ENCODE data around the gene OR51I2.

Gene OR51I2

DNA sequence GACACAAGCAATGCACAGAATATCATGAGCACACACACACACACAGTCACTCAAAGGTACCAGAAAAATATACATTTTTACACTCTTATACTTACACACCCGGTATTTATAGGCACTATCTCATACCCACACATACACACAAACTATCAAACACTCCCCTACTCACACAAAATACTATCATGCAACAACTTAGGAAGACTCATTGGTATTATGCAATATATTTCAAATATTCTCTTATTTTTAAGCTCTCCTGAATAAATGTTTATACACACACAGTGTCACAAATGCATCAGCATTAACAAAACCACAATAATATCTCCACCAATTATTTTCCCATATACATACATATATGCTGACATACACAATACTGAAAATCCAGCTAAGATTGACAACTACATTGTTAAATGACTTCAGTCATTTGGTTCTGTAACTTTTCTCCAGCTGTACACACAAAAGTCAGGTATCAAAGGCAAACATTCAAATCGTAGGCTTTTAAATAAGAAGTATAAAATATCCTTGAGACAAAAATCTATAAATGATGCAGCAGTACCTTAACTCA is 5.2 kb upstream of the OR51I2 start:
- TF ChIP-seq, protein P1, sequence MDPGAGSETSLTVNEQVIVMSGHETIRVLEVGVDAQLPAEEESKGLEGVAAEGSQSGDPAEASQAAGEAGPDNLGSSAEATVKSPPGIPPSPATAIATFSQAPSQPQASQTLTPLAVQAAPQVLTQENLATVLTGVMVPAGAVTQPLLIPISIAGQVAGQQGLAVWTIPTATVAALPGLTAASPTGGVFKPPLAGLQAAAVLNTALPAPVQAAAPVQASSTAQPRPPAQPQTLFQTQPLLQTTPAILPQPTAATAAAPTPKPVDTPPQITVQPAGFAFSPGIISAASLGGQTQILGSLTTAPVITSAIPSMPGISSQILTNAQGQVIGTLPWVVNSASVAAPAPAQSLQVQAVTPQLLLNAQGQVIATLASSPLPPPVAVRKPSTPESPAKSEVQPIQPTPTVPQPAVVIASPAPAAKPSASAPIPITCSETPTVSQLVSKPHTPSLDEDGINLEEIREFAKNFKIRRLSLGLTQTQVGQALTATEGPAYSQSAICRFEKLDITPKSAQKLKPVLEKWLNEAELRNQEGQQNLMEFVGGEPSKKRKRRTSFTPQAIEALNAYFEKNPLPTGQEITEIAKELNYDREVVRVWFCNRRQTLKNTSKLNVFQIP (CRISPR knock-in tag; IDR thresholded peaks at IDR 0.05; ENCODE audit: borderline replicate concordance, low read depth): no peak
- TF ChIP-seq ZNF8 (CRISPR knock-in tag; IDR thresholded peaks at IDR 0.05): no peak
- no peak for TF ChIP-seq ZNF70 (CRISPR knock-in tag; IDR thresholded peaks at IDR 0.05)
- TF ChIP-seq TOX (CRISPR knock-in tag; IDR thresholded peaks at IDR 0.05; ENCODE audit: borderline replicate concordance): no peak
- TF ChIP-seq ARNTL (CRISPR knock-in tag; IDR thresholded peaks at IDR 0.05; ENCODE audit: borderline replicate concordance, low read depth): no peak
- no peak for ATAC-seq

DNA sequence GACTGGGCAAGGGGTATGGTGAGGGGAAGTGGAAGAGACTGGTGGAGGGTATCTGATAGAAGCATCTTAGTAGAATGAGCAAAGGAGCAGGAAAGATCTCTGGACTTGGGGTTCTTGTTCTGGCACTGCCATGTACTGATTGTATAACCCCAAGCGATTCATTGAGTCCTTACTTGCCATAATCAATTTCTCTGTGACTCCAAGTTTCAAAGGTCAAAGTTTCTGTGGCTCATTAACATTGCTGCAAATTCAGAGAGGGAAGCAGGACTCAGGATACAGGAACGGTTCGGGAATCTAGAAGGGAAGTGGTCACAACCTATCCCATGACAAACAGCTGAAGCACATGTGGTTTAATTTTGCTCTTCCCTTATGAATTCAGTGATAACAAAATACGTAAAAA is 309 bp downstream of the OR51I2 start:
- no peak for ATAC-seq
- TF ChIP-seq SNAI2 (CRISPR knock-in tag; IDR thresholded peaks at IDR 0.05) (no peak), ZFP30 (CRISPR knock-in tag; IDR thresholded peaks at IDR 0.05) (no peak), TOX (CRISPR knock-in tag; IDR thresholded peaks at IDR 0.05; ENCODE audit: borderline replicate concordance) (no peak), ZNF565 (CRISPR knock-in tag; conservative IDR thresholded peaks at IDR 0.05; ENCODE audit: low read depth) (no peak), BACH2 (CRISPR knock-in tag; IDR thresholded peaks at IDR 0.05; ENCODE audit: borderline replicate concordance) (no peak), GLIS3 (CRISPR knock-in tag; IDR thresholded peaks at IDR 0.05) (no peak), ARNTL (CRISPR knock-in tag; IDR thresholded peaks at IDR 0.05; ENCODE audit: borderline replicate concordance, low read depth) (no peak), CSDC2 (CRISPR knock-in tag; IDR thresholded peaks at IDR 0.05) (no peak), TCF4 (CRISPR knock-in tag; IDR thresholded peaks at IDR 0.05; ENCODE audit: borderline replicate concordance) (no peak), ESRRG (CRISPR knock-in tag; IDR thresholded peaks at IDR 0.05) (no peak), PPARA (CRISPR knock-in tag; IDR thresholded peaks at IDR 0.05; ENCODE audit: borderline replicate concordance) (no peak), ZNF8 (CRISPR knock-in tag; IDR thresholded peaks at IDR 0.05) (no peak), ZNF70 (CRISPR knock-in tag; IDR thresholded peaks at IDR 0.05) (no peak)
- TF ChIP-seq, protein P2, sequence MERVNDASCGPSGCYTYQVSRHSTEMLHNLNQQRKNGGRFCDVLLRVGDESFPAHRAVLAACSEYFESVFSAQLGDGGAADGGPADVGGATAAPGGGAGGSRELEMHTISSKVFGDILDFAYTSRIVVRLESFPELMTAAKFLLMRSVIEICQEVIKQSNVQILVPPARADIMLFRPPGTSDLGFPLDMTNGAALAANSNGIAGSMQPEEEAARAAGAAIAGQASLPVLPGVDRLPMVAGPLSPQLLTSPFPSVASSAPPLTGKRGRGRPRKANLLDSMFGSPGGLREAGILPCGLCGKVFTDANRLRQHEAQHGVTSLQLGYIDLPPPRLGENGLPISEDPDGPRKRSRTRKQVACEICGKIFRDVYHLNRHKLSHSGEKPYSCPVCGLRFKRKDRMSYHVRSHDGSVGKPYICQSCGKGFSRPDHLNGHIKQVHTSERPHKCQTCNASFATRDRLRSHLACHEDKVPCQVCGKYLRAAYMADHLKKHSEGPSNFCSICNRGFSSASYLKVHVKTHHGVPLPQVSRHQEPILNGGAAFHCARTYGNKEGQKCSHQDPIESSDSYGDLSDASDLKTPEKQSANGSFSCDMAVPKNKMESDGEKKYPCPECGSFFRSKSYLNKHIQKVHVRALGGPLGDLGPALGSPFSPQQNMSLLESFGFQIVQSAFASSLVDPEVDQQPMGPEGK (CRISPR knock-in tag; IDR thresholded peaks at IDR 0.05; ENCODE audit: borderline replicate concordance): no peak
- TF ChIP-seq, protein P3, sequence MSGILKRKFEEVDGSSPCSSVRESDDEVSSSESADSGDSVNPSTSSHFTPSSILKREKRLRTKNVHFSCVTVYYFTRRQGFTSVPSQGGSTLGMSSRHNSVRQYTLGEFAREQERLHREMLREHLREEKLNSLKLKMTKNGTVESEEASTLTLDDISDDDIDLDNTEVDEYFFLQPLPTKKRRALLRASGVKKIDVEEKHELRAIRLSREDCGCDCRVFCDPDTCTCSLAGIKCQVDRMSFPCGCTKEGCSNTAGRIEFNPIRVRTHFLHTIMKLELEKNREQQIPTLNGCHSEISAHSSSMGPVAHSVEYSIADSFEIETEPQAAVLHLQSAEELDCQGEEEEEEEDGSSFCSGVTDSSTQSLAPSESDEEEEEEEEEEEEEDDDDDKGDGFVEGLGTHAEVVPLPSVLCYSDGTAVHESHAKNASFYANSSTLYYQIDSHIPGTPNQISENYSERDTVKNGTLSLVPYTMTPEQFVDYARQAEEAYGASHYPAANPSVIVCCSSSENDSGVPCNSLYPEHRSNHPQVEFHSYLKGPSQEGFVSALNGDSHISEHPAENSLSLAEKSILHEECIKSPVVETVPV (CRISPR knock-in tag; IDR thresholded peaks at IDR 0.05): no peak
- TF ChIP-seq, protein P1 (CRISPR knock-in tag; IDR thresholded peaks at IDR 0.05; ENCODE audit: borderline replicate concordance, low read depth): no peak
- TF ChIP-seq, protein P4, sequence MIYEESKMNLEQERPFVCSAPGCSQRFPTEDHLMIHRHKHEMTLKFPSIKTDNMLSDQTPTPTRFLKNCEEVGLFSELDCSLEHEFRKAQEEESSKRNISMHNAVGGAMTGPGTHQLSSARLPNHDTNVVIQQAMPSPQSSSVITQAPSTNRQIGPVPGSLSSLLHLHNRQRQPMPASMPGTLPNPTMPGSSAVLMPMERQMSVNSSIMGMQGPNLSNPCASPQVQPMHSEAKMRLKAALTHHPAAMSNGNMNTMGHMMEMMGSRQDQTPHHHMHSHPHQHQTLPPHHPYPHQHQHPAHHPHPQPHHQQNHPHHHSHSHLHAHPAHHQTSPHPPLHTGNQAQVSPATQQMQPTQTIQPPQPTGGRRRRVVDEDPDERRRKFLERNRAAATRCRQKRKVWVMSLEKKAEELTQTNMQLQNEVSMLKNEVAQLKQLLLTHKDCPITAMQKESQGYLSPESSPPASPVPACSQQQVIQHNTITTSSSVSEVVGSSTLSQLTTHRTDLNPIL (CRISPR knock-in tag; IDR thresholded peaks at IDR 0.05; ENCODE audit: low read depth): no peak

DNA sequence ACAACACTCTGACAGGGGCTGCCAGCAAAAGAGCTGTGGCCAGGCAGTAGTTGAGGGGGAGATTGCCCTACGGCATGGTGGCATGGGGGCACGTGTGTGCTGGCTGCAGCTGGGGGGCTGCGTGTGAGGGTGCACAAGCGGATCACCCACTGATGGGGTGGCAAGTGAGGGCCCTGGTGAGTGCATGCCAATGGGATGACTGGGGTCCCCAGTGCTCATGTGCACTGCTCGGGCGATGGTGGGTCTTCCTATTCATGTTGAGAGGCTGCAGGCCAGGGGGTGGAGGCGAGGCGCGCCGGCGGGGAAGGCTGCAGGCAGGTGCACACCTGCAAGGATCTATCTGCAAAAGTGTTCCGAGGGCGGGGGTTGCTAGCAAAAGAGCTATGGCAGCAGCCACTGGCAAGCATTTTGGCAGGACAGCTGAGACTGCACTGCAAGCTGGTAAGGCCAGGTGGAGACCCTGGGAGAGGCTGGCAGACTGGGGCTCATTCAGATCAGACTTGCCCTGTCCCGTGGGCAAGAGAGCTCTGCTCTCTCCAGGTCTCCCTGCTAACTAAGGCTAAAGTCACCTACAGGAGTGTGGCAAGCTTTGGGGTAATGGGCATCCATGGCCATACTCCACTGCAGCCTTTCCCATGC is 12.0 kb downstream of the OR51I2 start:
- no peak for ATAC-seq
- TF ChIP-seq, protein P5, sequence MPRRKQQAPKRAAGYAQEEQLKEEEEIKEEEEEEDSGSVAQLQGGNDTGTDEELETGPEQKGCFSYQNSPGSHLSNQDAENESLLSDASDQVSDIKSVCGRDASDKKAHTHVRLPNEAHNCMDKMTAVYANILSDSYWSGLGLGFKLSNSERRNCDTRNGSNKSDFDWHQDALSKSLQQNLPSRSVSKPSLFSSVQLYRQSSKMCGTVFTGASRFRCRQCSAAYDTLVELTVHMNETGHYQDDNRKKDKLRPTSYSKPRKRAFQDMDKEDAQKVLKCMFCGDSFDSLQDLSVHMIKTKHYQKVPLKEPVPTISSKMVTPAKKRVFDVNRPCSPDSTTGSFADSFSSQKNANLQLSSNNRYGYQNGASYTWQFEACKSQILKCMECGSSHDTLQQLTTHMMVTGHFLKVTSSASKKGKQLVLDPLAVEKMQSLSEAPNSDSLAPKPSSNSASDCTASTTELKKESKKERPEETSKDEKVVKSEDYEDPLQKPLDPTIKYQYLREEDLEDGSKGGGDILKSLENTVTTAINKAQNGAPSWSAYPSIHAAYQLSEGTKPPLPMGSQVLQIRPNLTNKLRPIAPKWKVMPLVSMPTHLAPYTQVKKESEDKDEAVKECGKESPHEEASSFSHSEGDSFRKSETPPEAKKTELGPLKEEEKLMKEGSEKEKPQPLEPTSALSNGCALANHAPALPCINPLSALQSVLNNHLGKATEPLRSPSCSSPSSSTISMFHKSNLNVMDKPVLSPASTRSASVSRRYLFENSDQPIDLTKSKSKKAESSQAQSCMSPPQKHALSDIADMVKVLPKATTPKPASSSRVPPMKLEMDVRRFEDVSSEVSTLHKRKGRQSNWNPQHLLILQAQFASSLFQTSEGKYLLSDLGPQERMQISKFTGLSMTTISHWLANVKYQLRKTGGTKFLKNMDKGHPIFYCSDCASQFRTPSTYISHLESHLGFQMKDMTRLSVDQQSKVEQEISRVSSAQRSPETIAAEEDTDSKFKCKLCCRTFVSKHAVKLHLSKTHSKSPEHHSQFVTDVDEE (CRISPR knock-in tag; IDR thresholded peaks at IDR 0.05): no peak
- TF ChIP-seq ZC3H10 (CRISPR knock-in tag; IDR thresholded peaks at IDR 0.05) (no peak), ZNF8 (CRISPR knock-in tag; IDR thresholded peaks at IDR 0.05) (no peak), OSR1 (CRISPR knock-in tag; IDR thresholded peaks at IDR 0.05) (no peak), CSDC2 (CRISPR knock-in tag; IDR thresholded peaks at IDR 0.05) (no peak), ZFP3 (CRISPR knock-in tag; IDR thresholded peaks at IDR 0.05) (no peak), ZNF70 (CRISPR knock-in tag; IDR thresholded peaks at IDR 0.05) (no peak)
- TF ChIP-seq, protein P1 (CRISPR knock-in tag; IDR thresholded peaks at IDR 0.05; ENCODE audit: borderline replicate concordance, low read depth): no peak
- TF ChIP-seq, protein P3 (CRISPR knock-in tag; IDR thresholded peaks at IDR 0.05): no peak

Measured in SK-N-SH treated with all-trans-retinoic acid at 6 μM for 48 hours (cell line).